HEK293 (cell line): Measurements from ENCODE around the gene XRN2.

ENCODE experiments used
- CTCF ChIA-PET: fragments of 350-600 bp; formaldehyde crosslinking; extraction: SDS; loops from one replicate; lab custom pipeline; 2021; ENCODE audit warnings: antibody characterized with exemption; lab: Yijun Ruan, JAX
- POLR2A ChIA-PET: fragments of 300-600 bp; formaldehyde crosslinking; extraction: SDS; loops from one replicate; lab custom pipeline; 2020; ENCODE audit warnings: antibody characterized with exemption, inconsistent platforms; lab: Yijun Ruan, JAX
- H3K27ac ChIP-seq: fragments of 200-500 bp; sonication (Bioruptor generic); 2 replicates; pipeline ENCODE4 v1.5.1; 2014; ENCODE audit warnings: low read depth, low read length, control low read depth, inconsistent platforms; ENCODE audit errors: extremely low read depth
- H3K36me3 ChIP-seq, 2 experiments: fragments of 200-500 bp in 1 of 2; sonication (Bioruptor generic) in 1 of 2; 1 replicate in 1 of 2; 2 replicates in 1 of 2; pipeline ENCODE4 v1.5.1; 2014 to 2017; ENCODE audit warnings: inconsistent platforms in 2 of 2, low read length in 2 of 2; ENCODE audit not compliant: control insufficient read depth in 2 of 2, insufficient read depth in 1 of 2
- H3K4me1 ChIP-seq: fragments of 200-500 bp; sonication (Bioruptor generic); 2 replicates; pipeline ENCODE4 v1.5.1; 2014; ENCODE audit warnings: mild to moderate bottlenecking, low read length, inconsistent platforms; ENCODE audit not compliant: control insufficient read depth, insufficient read depth
- H3K4me3 ChIP-seq: 2 replicates; pipeline ENCODE4 v1.5.1; 2011; ENCODE audit warnings: low read depth, mild to moderate bottlenecking, control low read depth, low read length, moderate library complexity
- H3K9me3 ChIP-seq: fragments of 200-500 bp; sonication (Bioruptor generic); 2 replicates; pipeline ENCODE4 v1.5.1; 2014; ENCODE audit warnings: low read depth, low read length, inconsistent platforms; ENCODE audit not compliant: control insufficient read depth, insufficient read depth
- EGR2 ChIP-seq: fragments of 450-650 bp; formaldehyde crosslinking; IDR thresholded peaks from 2 replicates; pipeline ENCODE4 v1.5.1; 2016; ENCODE audit warnings: low read depth, missing biosample characterization, missing genetic modification characterization
- INSM2 ChIP-seq: fragments of 450-650 bp; formaldehyde crosslinking; IDR thresholded peaks from 2 replicates; pipeline ENCODE4 v1.5.1; 2016; ENCODE audit warnings: missing biosample characterization, missing genetic modification characterization
- OVOL3 ChIP-seq: fragments of 450-650 bp; formaldehyde crosslinking; IDR thresholded peaks from 2 replicates; pipeline ENCODE4 v1.5.1; 2016; ENCODE audit warnings: missing biosample characterization, missing genetic modification characterization
- RBAK ChIP-seq: fragments of 450-650 bp; formaldehyde crosslinking; IDR thresholded peaks from 2 replicates; pipeline ENCODE4 v1.5.1; 2016; ENCODE audit warnings: missing biosample characterization, missing genetic modification characterization
- SETDB1 ChIP-seq: IDR thresholded peaks from one replicate; pipeline ENCODE4 v1.6.1; 2017; ENCODE audit warnings: mild to moderate bottlenecking, low read length, moderate library complexity, mixed read lengths; ENCODE audit not compliant: insufficient read length
- TRIM28 ChIP-seq: IDR thresholded peaks from 2 replicates; pipeline ENCODE4 v1.6.1; 2011; ENCODE audit warnings: low read length, control low read depth, borderline replicate concordance
- ZFP41 ChIP-seq: fragments of 450-650 bp; formaldehyde crosslinking; IDR thresholded peaks from 2 replicates; pipeline ENCODE4 v1.5.1; 2016; ENCODE audit warnings: missing biosample characterization, missing genetic modification characterization, borderline replicate concordance
- ZNF138 ChIP-seq: fragments of 450-650 bp; formaldehyde crosslinking; IDR thresholded peaks from 2 replicates; pipeline ENCODE4 v1.5.1; 2016; ENCODE audit warnings: missing biosample characterization, missing genetic modification characterization, borderline replicate concordance
- ZNF140 ChIP-seq: fragments of 450-650 bp; formaldehyde crosslinking; IDR thresholded peaks from 2 replicates; pipeline ENCODE4 v1.5.1; 2016; ENCODE audit warnings: missing biosample characterization, missing genetic modification characterization
- ZNF2 ChIP-seq: fragments of 450-650 bp; formaldehyde crosslinking; IDR thresholded peaks from 2 replicates; pipeline ENCODE4 v1.5.1; 2016; ENCODE audit warnings: missing biosample characterization, missing genetic modification characterization
- ZNF223 ChIP-seq: fragments of 450-650 bp; formaldehyde crosslinking; IDR thresholded peaks from 2 replicates; pipeline ENCODE4 v1.5.1; 2016; ENCODE audit warnings: missing biosample characterization, missing genetic modification characterization
- ZNF266 ChIP-seq: fragments of 450-650 bp; formaldehyde crosslinking; IDR thresholded peaks from 2 replicates; pipeline ENCODE4 v1.5.1; 2016; ENCODE audit warnings: missing biosample characterization, missing genetic modification characterization, low read depth
- ZNF280C ChIP-seq: fragments of 450-650 bp; formaldehyde crosslinking; IDR thresholded peaks from 2 replicates; pipeline ENCODE4 v1.5.1; 2016; ENCODE audit warnings: missing biosample characterization, missing genetic modification characterization
- ZNF324 ChIP-seq: fragments of 450-650 bp; formaldehyde crosslinking; IDR thresholded peaks from 2 replicates; pipeline ENCODE4 v1.5.1; 2016; ENCODE audit warnings: missing biosample characterization, missing genetic modification characterization
- ZNF341 ChIP-seq: fragments of 450-650 bp; formaldehyde crosslinking; IDR thresholded peaks from 2 replicates; pipeline ENCODE4; 2016; ENCODE audit warnings: low read depth, missing biosample characterization, missing genetic modification characterization
- ZNF423 ChIP-seq: fragments of 450-650 bp; formaldehyde crosslinking; IDR thresholded peaks from 2 replicates; pipeline ENCODE4 v1.5.1; 2016; ENCODE audit warnings: missing biosample characterization, missing genetic modification characterization
- ZNF449 ChIP-seq: fragments of 450-650 bp; formaldehyde crosslinking; IDR thresholded peaks from 2 replicates; pipeline ENCODE4 v1.5.1; 2017; ENCODE audit warnings: missing biosample characterization, mild to moderate bottlenecking, missing genetic modification characterization, moderate library complexity
- ZNF510 ChIP-seq: fragments of 450-650 bp; formaldehyde crosslinking; IDR thresholded peaks from 2 replicates; pipeline ENCODE4 v1.5.1; 2018; ENCODE audit warnings: mild to moderate bottlenecking, missing genetic modification characterization, missing biosample characterization; ENCODE audit not compliant: insufficient replicate concordance
- ZNF514 ChIP-seq: fragments of 450-650 bp; formaldehyde crosslinking; IDR thresholded peaks from 2 replicates; pipeline ENCODE4 v1.5.1; 2016; ENCODE audit warnings: missing biosample characterization, missing genetic modification characterization
- ZNF521 ChIP-seq: fragments of 450-650 bp; formaldehyde crosslinking; IDR thresholded peaks from 2 replicates; pipeline ENCODE4 v1.5.1; 2017; ENCODE audit warnings: missing biosample characterization, mild to moderate bottlenecking, missing genetic modification characterization
- ZNF610 ChIP-seq: fragments of 450-650 bp; formaldehyde crosslinking; IDR thresholded peaks from 2 replicates; pipeline ENCODE4 v1.5.1; 2016; ENCODE audit warnings: missing biosample characterization, missing genetic modification characterization, borderline replicate concordance
- ZNF624 ChIP-seq: fragments of 450-650 bp; formaldehyde crosslinking; IDR thresholded peaks from 2 replicates; pipeline ENCODE4 v1.5.1; 2017; ENCODE audit warnings: missing biosample characterization, missing genetic modification characterization
- ZSCAN16 ChIP-seq: fragments of 450-650 bp; formaldehyde crosslinking; IDR thresholded peaks from 2 replicates; pipeline ENCODE4 v1.5.1; 2016; ENCODE audit warnings: missing biosample characterization, missing genetic modification characterization
- TF ChIP-seq, protein P1 (sequence below): fragments of 450-650 bp; formaldehyde crosslinking; IDR thresholded peaks from 2 replicates; pipeline ENCODE4 v1.5.1; 2016; ENCODE audit warnings: missing biosample characterization, missing genetic modification characterization
- TF ChIP-seq, protein P2 (sequence below): fragments of 450-650 bp; formaldehyde crosslinking; IDR thresholded peaks from 2 replicates; pipeline ENCODE4 v1.5.1; 2016; ENCODE audit warnings: missing biosample characterization, missing genetic modification characterization

The XRN2 gene

DNA sequence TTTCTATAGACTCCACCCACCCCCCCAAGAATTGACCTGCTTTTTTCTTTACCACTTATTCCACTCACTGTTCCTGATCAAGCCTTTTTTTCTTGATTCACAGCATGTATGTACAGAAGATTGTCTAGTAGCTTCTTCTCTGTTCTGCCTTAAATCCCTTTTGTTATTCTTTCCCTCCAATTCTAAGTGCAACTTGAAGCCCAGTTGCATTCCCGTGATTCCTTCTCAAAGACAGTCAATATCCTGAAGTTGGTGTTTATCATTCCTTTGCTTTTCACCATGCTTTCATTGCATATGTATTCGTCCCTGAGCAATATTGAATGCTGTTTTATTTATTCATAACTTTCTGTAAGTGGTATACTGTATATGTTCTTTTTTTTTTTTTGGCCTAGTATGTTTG lies 21.0 kb downstream of the XRN2 start:
- no peak overlapping the region for H3K4me3 ChIP-seq
- CTCF ChIA-PET = no interaction called here

DNA sequence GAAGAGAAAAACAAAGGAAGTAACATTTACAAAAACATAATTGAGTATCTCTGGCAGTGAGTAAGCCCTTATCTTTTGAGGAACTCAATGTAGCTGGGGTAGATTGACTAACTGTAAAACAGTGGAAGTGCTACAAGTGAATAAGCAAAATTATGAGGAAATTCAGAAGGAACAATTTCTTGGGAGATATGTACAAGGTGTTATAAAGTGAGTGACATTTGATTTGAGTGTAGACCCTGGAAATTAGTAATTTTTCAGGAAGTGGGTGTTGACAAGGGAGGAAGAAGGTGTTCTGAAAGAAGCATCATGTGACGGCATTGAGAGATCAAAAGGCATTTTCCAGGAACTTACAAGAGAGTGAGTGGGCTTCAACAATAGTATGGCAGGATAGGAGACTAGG lies 22.2 kb downstream of the XRN2 start:
- Histone ChIP-seq H3K4me1 (peaks cover 26% of the 10 kb centered on the region), H3K27ac (no peak overlapping the region), H3K36me3 (peaks cover 0 to 14% of the 10 kb centered on the region in 2 experiments; a peak in 2 of 3 replicates), H3K4me3 (no peak overlapping the region), H3K9me3 (no peaks in the 10 kb centered on the region)
- ChIA-PET CTCF (interaction anchor here (0.7 kb wide), 2 partner anchors 482 to 488 kb away, joined by 3 read pairs; no protein-coding TSS in a partner anchor), POLR2A (no interaction called here)
- TF ChIP-seq EGR2 (tag by site-specific recombination) = no peak
- no peak for TF ChIP-seq ZNF324 (tag by site-specific recombination)
- TF ChIP-seq ZNF280C (tag by site-specific recombination) = no peak
- TF ChIP-seq ZNF423 (tag by site-specific recombination) = no peak
- no peak for TF ChIP-seq ZNF521 (tag by site-specific recombination)
- TF ChIP-seq, protein P1, sequence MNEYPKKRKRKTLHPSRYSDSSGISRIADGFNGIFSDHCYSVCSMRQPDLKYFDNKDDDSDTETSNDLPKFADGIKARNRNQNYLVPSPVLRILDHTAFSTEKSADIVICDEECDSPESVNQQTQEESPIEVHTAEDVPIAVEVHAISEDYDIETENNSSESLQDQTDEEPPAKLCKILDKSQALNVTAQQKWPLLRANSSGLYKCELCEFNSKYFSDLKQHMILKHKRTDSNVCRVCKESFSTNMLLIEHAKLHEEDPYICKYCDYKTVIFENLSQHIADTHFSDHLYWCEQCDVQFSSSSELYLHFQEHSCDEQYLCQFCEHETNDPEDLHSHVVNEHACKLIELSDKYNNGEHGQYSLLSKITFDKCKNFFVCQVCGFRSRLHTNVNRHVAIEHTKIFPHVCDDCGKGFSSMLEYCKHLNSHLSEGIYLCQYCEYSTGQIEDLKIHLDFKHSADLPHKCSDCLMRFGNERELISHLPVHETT (tag by site-specific recombination) = no peak
- no peak for TF ChIP-seq ZNF266
- TF ChIP-seq ZNF138 = no peak
- no peak for TF ChIP-seq OVOL3 (tag by site-specific recombination)

More for the DNA sequence above, 21.0 kb downstream of the XRN2 start:
- TF ChIP-seq RBAK (tag by site-specific recombination) (no peak), INSM2 (no peak), ZNF610 (tag by site-specific recombination) (no peak), EGR2 (tag by site-specific recombination) (no peak), TRIM28 (no peak), ZNF624 (no peak), ZNF514 (tag by site-specific recombination) (no peak), SETDB1 (no peak), ZNF2 (tag by site-specific recombination) (no peak), ZNF223 (no peak), ZNF341 (tag by site-specific recombination) (no peak), ZNF510 (no peak), ZSCAN16 (tag by site-specific recombination) (no peak), ZNF140 (tag by site-specific recombination) (no peak), ZFP41 (tag by site-specific recombination) (no peak), ZNF449 (no peak)
- TF ChIP-seq, protein P1 (tag by site-specific recombination) = no peak
- TF ChIP-seq, protein P2, sequence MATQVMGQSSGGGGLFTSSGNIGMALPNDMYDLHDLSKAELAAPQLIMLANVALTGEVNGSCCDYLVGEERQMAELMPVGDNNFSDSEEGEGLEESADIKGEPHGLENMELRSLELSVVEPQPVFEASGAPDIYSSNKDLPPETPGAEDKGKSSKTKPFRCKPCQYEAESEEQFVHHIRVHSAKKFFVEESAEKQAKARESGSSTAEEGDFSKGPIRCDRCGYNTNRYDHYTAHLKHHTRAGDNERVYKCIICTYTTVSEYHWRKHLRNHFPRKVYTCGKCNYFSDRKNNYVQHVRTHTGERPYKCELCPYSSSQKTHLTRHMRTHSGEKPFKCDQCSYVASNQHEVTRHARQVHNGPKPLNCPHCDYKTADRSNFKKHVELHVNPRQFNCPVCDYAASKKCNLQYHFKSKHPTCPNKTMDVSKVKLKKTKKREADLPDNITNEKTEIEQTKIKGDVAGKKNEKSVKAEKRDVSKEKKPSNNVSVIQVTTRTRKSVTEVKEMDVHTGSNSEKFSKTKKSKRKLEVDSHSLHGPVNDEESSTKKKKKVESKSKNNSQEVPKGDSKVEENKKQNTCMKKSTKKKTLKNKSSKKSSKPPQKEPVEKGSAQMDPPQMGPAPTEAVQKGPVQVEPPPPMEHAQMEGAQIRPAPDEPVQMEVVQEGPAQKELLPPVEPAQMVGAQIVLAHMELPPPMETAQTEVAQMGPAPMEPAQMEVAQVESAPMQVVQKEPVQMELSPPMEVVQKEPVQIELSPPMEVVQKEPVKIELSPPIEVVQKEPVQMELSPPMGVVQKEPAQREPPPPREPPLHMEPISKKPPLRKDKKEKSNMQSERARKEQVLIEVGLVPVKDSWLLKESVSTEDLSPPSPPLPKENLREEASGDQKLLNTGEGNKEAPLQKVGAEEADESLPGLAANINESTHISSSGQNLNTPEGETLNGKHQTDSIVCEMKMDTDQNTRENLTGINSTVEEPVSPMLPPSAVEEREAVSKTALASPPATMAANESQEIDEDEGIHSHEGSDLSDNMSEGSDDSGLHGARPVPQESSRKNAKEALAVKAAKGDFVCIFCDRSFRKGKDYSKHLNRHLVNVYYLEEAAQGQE (tag by site-specific recombination) = no peak
- POLR2A ChIA-PET = interaction anchor here (1.0 kb wide), 1 partner anchor 21 kb away, joined by 3 read pairs; the partner anchor contains the start of gene XRN2
- Histone ChIP-seq H3K9me3 (no peaks in the 10 kb centered on the region), H3K36me3 (peaks cover 0 to 12% of the 10 kb centered on the region in 2 experiments; a peak in 2 of 3 replicates), H3K27ac (no peak overlapping the region), H3K4me1 (peaks cover 27% of the 10 kb centered on the region)
